ENCODE data around the gene TUBA3E.
"Not testable (repeated sequence)": the region's sequence is repeated elsewhere in the genome, so short reads cannot be mapped to it uniquely, and the experiment has no call there.

DNA sequence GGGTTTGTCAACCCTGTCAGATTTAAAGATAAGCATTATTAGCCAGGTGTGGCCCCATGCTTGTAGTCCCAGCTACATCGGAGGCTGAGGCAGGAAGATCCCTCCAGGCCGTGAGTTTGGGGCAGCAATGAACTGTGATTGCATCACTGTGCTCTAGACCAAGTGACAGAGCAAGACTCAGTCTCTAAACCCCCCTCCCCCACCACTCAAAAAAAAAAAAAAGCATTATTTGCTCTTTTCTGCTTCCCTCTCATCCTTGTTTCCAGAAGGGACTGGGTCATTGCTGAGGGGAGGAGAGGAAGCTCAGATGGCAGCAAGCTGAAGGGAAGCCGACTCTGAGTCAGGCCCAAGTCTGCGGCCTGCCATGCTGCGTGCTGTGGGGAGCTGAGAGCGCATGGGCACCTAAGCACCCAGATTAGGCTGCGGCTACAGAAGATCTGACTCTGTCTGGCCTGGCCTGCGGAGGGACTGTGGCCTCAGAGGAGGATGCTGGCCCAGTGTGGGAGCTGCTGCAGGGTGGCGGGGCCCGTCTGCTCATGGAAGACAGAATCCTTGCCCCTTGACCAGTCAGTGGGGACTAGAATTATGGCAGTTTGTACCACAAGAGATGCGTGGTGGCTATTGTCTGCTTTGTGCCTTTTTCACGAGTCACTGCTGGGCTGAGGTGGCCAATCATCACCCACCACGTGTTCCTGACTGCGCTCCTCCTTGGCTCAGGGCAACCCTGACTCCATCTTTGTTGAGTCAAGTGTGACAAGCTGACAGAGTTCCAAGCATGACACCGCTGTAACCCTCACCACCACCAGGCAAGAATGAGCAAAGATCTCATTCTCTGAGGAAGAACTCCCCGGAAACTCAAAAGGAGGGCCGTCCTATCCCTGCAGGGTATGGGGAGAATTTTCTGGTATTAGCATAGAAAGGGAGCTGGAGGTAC lies 10.1 kb downstream of the TUBA3E start:
- TF ChIP-seq, protein P1, sequence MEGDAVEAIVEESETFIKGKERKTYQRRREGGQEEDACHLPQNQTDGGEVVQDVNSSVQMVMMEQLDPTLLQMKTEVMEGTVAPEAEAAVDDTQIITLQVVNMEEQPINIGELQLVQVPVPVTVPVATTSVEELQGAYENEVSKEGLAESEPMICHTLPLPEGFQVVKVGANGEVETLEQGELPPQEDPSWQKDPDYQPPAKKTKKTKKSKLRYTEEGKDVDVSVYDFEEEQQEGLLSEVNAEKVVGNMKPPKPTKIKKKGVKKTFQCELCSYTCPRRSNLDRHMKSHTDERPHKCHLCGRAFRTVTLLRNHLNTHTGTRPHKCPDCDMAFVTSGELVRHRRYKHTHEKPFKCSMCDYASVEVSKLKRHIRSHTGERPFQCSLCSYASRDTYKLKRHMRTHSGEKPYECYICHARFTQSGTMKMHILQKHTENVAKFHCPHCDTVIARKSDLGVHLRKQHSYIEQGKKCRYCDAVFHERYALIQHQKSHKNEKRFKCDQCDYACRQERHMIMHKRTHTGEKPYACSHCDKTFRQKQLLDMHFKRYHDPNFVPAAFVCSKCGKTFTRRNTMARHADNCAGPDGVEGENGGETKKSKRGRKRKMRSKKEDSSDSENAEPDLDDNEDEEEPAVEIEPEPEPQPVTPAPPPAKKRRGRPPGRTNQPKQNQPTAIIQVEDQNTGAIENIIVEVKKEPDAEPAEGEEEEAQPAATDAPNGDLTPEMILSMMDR (IDR thresholded peaks at IDR 0.05), result not testable (repeated sequence)
- not testable (repeated sequence) for TF ChIP-seq POLR2A (IDR thresholded peaks at IDR 0.05)
